ENCODE data around the gene TRAK1.

The TRAK1 gene

DNA sequence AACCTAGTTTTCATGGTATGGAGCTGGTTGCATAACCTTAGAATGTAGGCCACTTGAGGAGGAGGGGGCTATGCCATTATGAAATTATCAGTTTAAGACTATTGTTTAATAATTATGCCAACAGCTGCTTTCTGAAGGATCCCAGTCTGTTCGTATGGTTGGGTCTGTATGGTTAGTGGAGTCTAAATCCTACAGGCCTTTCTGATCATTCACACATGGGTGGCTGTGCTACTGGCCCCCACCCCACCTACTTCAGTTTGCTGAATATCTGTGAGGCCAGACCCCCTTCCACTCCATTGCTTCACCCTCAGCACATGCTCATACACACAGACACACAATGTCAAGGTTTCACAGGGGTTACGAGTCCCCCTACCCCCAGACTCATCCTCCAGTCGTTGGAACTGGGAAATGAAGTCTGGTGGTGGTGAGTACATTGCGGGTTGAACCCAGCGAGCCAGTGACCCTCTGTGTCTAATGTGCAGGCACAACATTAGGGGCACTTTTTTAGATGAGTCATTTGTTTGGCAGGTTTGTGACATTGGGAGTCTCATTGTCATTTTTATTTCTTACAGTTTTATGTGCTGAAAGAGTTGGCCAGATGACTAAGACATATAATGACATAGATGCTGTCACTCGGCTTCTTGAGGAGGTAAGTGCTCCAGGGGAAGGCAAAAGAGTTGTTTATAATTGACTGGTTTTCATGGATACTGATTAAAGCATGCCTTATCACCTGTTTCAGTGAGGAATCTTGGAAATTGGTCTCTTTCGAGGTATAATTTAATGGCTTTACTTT lies 85.3 kb downstream of the TRAK1 start:
- H3K4me2 ChIP-seq (ENCODE audit: low read length): no peak overlapping the region
- H3K14ac ChIP-seq (ENCODE audit: low read length): no peak overlapping the region
- H3K4me1 ChIP-seq (ENCODE audit: control insufficient read depth in 1 of 2, insufficient read depth in 2 of 2, low read length in 2 of 2): peaks cover 3 to 13% of the 10 kb centered on the region in 2 experiments
- H2AFZ ChIP-seq (ENCODE audit: insufficient read depth, low read length, poor library complexity): no peak overlapping the region
- no peak overlapping the region for H4K12ac ChIP-seq (ENCODE audit: low read depth, low read length)
- H3K4ac ChIP-seq (ENCODE audit: low read depth, low read length): peak overlapping the region; percentile 9
- no peaks in the 10 kb centered on the region for H3K27me3 ChIP-seq (ENCODE audit: insufficient read depth, low read length)
- H3K9me3 ChIP-seq (ENCODE audit: insufficient read depth, low read depth, low read length): no peaks in the 10 kb centered on the region
- no peak overlapping the region for H3K9ac ChIP-seq (ENCODE audit: low read length)
- peaks cover 11 to 12% of the 10 kb centered on the region in 2 experiments for H3K36me3 ChIP-seq (ENCODE audit: control insufficient read depth in 1 of 2, insufficient read depth in 2 of 2, low read length in 2 of 2)
- H4K91ac ChIP-seq (ENCODE audit: low read depth, low read length): no peak overlapping the region
- no peak for DNase-seq
- H3K4me3 ChIP-seq (ENCODE audit: low read depth, low read length): no peak overlapping the region
- H2AK5ac ChIP-seq (ENCODE audit: low read length): no peak overlapping the region
- no CpG with 5 or more reads among the region's 7 CpGs for WGBS (ENCODE audit: extremely low coverage, insufficient coverage, insufficient read length)
- H4K8ac ChIP-seq (ENCODE audit: low read depth, low read length): peak overlapping the region; percentile 7
- H3K79me1 ChIP-seq (ENCODE audit: low read length): no peaks in the 10 kb centered on the region
- no peak overlapping the region for H3K23ac ChIP-seq (ENCODE audit: low read length)
- no peak overlapping the region for H2BK120ac ChIP-seq (ENCODE audit: insufficient read depth, low read length, poor library complexity)
- H3K18ac ChIP-seq (ENCODE audit: low read length): peak overlapping the region; percentile 37
- no peak overlapping the region for H3K27ac ChIP-seq (ENCODE audit: low read depth, low read length)
- H2BK12ac ChIP-seq (ENCODE audit: low read length): peak overlapping the region; percentile 43
- H2BK5ac ChIP-seq (ENCODE audit: low read depth, low read length, poor library complexity): no peak overlapping the region
- H3K79me2 ChIP-seq (ENCODE audit: control insufficient read depth, insufficient read depth, low read length, poor library complexity): peaks cover 2% of the 10 kb centered on the region

DNA sequence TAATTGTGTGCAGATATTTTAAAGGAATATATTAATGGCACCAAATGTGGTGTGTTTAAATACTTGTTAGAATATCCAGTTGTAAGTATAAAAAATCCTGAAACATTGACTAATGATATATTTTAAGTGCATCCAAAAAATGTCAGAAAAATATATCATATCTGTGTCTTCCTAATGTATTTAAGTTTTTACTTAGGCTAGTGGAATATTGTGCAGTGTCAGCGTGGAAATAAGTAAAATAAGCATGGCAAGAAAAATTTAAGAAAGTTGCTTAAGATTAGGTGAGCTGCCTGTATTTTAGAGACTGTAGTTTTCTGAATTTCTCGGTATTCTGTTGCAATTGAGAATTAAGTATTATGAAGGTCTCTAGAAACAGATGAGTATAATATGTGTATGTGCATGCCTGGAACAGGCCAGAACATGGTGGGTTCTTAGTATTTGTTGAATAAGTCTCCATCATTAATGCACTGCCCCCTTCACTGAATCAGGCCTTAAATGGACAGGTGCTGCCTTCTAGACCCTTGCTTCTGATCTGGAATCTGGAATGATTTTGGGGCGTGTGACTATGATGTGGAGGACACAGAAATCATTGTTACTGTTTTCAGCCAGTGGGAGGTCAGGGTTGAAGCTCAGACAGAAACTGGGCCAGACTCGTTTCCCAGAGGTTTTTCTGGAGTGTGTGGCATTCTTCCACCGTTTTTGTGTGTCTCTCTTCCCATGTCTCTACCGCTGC lies 86.1 kb downstream of the TRAK1 start:
- Histone ChIP-seq H3K27ac (ENCODE audit: low read depth, low read length) (no peak overlapping the region), H2AK5ac (ENCODE audit: low read length) (no peak overlapping the region), H3K4me2 (ENCODE audit: low read length) (no peak overlapping the region), H2AFZ (ENCODE audit: insufficient read depth, low read length, poor library complexity) (no peak overlapping the region), H3K9me3 (ENCODE audit: insufficient read depth, low read depth, low read length) (no peaks in the 10 kb centered on the region), H4K12ac (ENCODE audit: low read depth, low read length) (no peak overlapping the region), H2BK120ac (ENCODE audit: insufficient read depth, low read length, poor library complexity) (no peak overlapping the region), H4K91ac (ENCODE audit: low read depth, low read length) (no peak overlapping the region), H3K79me1 (ENCODE audit: low read length) (no peaks in the 10 kb centered on the region), H3K23ac (ENCODE audit: low read length) (no peak overlapping the region), H3K36me3 (ENCODE audit: control insufficient read depth in 1 of 2, insufficient read depth in 2 of 2, low read length in 2 of 2) (peaks cover 11 to 12% of the 10 kb centered on the region in 2 experiments), H2BK5ac (ENCODE audit: low read depth, low read length, poor library complexity) (no peak overlapping the region), H3K9ac (ENCODE audit: low read length) (no peak overlapping the region), H3K27me3 (ENCODE audit: insufficient read depth, low read length) (no peaks in the 10 kb centered on the region), H3K79me2 (ENCODE audit: control insufficient read depth, insufficient read depth, low read length, poor library complexity) (peaks cover 2% of the 10 kb centered on the region), H3K4ac (ENCODE audit: low read depth, low read length) (no peak overlapping the region), H3K14ac (ENCODE audit: low read length) (no peak overlapping the region), H3K4me1 (ENCODE audit: control insufficient read depth in 1 of 2, insufficient read depth in 2 of 2, low read length in 2 of 2) (peaks cover 3 to 13% of the 10 kb centered on the region in 2 experiments), H3K4me3 (ENCODE audit: low read depth, low read length) (no peak overlapping the region), H2BK12ac (ENCODE audit: low read length) (no peak overlapping the region), H3K18ac (ENCODE audit: low read length) (no peak overlapping the region), H4K8ac (ENCODE audit: low read depth, low read length) (no peak overlapping the region)
- no CpG with 5 or more reads among the region's 6 CpGs for WGBS (ENCODE audit: extremely low coverage, insufficient coverage, insufficient read length)
- no peak for DNase-seq

DNA sequence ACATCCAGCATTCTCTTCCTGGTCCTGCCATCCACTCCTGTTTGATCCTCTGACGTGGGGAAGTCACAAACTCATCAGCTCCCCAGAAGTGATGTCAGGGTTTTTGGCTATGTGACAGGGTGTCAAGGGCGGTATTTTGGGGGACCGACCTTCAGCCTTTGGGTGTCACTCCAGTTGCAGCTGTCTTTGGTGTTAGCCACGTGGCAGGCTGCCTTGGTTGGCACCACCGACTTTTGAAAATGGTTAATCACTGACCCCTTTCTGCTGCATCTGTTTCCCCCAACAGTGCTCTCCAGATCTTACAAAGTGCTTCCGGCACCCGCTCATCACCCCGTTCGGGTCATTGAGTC lies 86.6 kb downstream of the TRAK1 start:
- Histone ChIP-seq H3K4ac (ENCODE audit: low read depth, low read length) (no peak overlapping the region), H4K91ac (ENCODE audit: low read depth, low read length) (no peak overlapping the region), H4K12ac (ENCODE audit: low read depth, low read length) (no peak overlapping the region), H3K79me2 (ENCODE audit: control insufficient read depth, insufficient read depth, low read length, poor library complexity) (peaks cover 2% of the 10 kb centered on the region), H3K14ac (ENCODE audit: low read length) (no peak overlapping the region), H3K27me3 (ENCODE audit: insufficient read depth, low read length) (no peaks in the 10 kb centered on the region), H3K36me3 (ENCODE audit: control insufficient read depth in 1 of 2, insufficient read depth in 2 of 2, low read length in 2 of 2) (peaks cover 11 to 12% of the 10 kb centered on the region in 2 experiments), H3K23ac (ENCODE audit: low read length) (no peak overlapping the region), H2BK5ac (ENCODE audit: low read depth, low read length, poor library complexity) (no peak overlapping the region), H3K9me3 (ENCODE audit: insufficient read depth, low read depth, low read length) (no peaks in the 10 kb centered on the region), H3K4me2 (ENCODE audit: low read length) (no peak overlapping the region), H2AK5ac (ENCODE audit: low read length) (no peak overlapping the region), H3K27ac (ENCODE audit: low read depth, low read length) (no peak overlapping the region), H2AFZ (ENCODE audit: insufficient read depth, low read length, poor library complexity) (no peak overlapping the region), H3K79me1 (ENCODE audit: low read length) (no peaks in the 10 kb centered on the region), H3K9ac (ENCODE audit: low read length) (no peak overlapping the region), H3K4me3 (ENCODE audit: low read depth, low read length) (no peak overlapping the region), H3K18ac (ENCODE audit: low read length) (no peak overlapping the region), H2BK120ac (ENCODE audit: insufficient read depth, low read length, poor library complexity) (no peak overlapping the region), H3K4me1 (ENCODE audit: control insufficient read depth in 1 of 2, insufficient read depth in 2 of 2, low read length in 2 of 2) (peaks cover 3 to 13% of the 10 kb centered on the region in 2 experiments), H4K8ac (ENCODE audit: low read depth, low read length) (no peak overlapping the region), H2BK12ac (ENCODE audit: low read length) (no peak overlapping the region)
- DNase-seq: no peak
- WGBS (ENCODE audit: extremely low coverage, insufficient coverage, insufficient read length): no CpG with 5 or more reads among the region's 9 CpGs

DNA sequence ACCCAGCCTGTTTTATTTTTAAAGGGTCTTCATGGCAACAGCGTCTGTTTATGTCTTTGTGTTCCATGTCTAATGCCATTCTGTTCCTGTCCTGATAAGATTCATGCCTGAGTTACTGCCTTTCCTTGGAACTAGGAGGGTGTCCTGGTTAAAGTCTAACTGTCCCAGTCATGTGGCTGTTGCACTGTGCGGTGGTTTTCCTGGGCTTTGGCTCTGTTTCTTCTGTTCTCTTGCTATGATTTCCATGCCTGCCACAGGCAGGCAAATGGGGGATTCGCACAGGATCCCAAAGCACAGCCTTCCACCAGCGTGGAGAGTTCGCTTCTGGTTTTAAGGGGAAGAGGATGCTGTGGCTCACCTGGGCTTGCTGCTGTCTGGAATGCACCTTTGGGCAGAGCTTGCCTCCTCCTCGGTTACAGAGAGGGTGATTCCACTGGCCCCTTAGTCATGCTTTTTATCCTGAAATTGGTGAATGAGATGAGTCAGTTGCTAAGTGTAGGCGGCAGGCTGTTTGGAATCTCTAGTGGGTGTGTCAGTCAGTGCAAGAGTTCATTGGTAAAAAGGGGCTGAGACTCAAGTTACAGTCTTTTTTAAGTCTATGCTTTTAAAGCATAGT lies 88.1 kb downstream of the TRAK1 start:
- H3K27ac ChIP-seq (ENCODE audit: low read depth, low read length): peak overlapping the region; percentile 15
- H2AFZ ChIP-seq (ENCODE audit: insufficient read depth, low read length, poor library complexity): no peak overlapping the region
- peak; percentile 73 to 80 for DNase-seq
- H2BK12ac ChIP-seq (ENCODE audit: low read length): no peak overlapping the region
- no peaks in the 10 kb centered on the region for H3K79me1 ChIP-seq (ENCODE audit: low read length)
- peaks cover 2% of the 10 kb centered on the region for H3K79me2 ChIP-seq (ENCODE audit: control insufficient read depth, insufficient read depth, low read length, poor library complexity)
- H4K12ac ChIP-seq (ENCODE audit: low read depth, low read length): no peak overlapping the region
- no peak overlapping the region for H3K4ac ChIP-seq (ENCODE audit: low read depth, low read length)
- H4K8ac ChIP-seq (ENCODE audit: low read depth, low read length): no peak overlapping the region
- H2AK5ac ChIP-seq (ENCODE audit: low read length): no peak overlapping the region
- H3K4me3 ChIP-seq (ENCODE audit: low read depth, low read length): no peak overlapping the region
- peaks cover 10 to 11% of the 10 kb centered on the region in 2 experiments for H3K36me3 ChIP-seq (ENCODE audit: control insufficient read depth in 1 of 2, insufficient read depth in 2 of 2, low read length in 2 of 2)
- H3K27me3 ChIP-seq (ENCODE audit: insufficient read depth, low read length): no peaks in the 10 kb centered on the region
- no CpG with 5 or more reads among the region's 7 CpGs for WGBS (ENCODE audit: extremely low coverage, insufficient coverage, insufficient read length)
- H3K9me3 ChIP-seq (ENCODE audit: insufficient read depth, low read depth, low read length): no peaks in the 10 kb centered on the region
- no peak overlapping the region for H3K18ac ChIP-seq (ENCODE audit: low read length)
- H3K9ac ChIP-seq (ENCODE audit: low read length): no peak overlapping the region
- H2BK5ac ChIP-seq (ENCODE audit: low read depth, low read length, poor library complexity): no peak overlapping the region
- H3K4me1 ChIP-seq (ENCODE audit: control insufficient read depth in 1 of 2, insufficient read depth in 2 of 2, low read length in 2 of 2): peaks cover 3 to 13% of the 10 kb centered on the region in 2 experiments
- H2BK120ac ChIP-seq (ENCODE audit: insufficient read depth, low read length, poor library complexity): no peak overlapping the region
- H4K91ac ChIP-seq (ENCODE audit: low read depth, low read length): no peak overlapping the region
- no peak overlapping the region for H3K14ac ChIP-seq (ENCODE audit: low read length)
- H3K23ac ChIP-seq (ENCODE audit: low read length): no peak overlapping the region
- H3K4me2 ChIP-seq (ENCODE audit: low read length): peak overlapping the region; percentile 28

Measured in trophoblast cell (in vitro differentiated cells and primary cell).